ENCODE data around the gene PNPLA2. TPM values are rescaled to one million over a fixed set of nuclear protein-coding genes. Genes with fewer than 3 reads are reported as not detected.

Gene PNPLA2
- total RNA-seq, 1 donor from 2014 or later = 9.0 TPM

GRCh38 chr11:855330-855674 lies 36.6 kb downstream of the PNPLA2 start:
- TF ChIP-seq, protein P1, sequence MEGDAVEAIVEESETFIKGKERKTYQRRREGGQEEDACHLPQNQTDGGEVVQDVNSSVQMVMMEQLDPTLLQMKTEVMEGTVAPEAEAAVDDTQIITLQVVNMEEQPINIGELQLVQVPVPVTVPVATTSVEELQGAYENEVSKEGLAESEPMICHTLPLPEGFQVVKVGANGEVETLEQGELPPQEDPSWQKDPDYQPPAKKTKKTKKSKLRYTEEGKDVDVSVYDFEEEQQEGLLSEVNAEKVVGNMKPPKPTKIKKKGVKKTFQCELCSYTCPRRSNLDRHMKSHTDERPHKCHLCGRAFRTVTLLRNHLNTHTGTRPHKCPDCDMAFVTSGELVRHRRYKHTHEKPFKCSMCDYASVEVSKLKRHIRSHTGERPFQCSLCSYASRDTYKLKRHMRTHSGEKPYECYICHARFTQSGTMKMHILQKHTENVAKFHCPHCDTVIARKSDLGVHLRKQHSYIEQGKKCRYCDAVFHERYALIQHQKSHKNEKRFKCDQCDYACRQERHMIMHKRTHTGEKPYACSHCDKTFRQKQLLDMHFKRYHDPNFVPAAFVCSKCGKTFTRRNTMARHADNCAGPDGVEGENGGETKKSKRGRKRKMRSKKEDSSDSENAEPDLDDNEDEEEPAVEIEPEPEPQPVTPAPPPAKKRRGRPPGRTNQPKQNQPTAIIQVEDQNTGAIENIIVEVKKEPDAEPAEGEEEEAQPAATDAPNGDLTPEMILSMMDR (IDR thresholded peaks at IDR 0.05; ENCODE audit: insufficient read depth, low read length, severe bottlenecking) = no peak
- Histone ChIP-seq H3K36me3 (ENCODE audit: control insufficient read depth, insufficient read depth, low read length) (peaks cover 1% of the 10 kb centered on the region), H3K4me3 (ENCODE audit: low read depth, low read length) (no peak overlapping the region), H3K27me3 (ENCODE audit: control insufficient read depth, insufficient read depth, low read length) (no peaks in the 10 kb centered on the region)
- FAIRE-seq (no peak), DNase-seq (ENCODE audit: low read depth) (no peak)

GRCh38 chr11:855796-856195 lies 37.1 kb downstream of the PNPLA2 start:
- TF ChIP-seq, protein P1 (IDR thresholded peaks at IDR 0.05; ENCODE audit: insufficient read depth, low read length, severe bottlenecking) = no peak
- DNase-seq (ENCODE audit: low read depth) (no peak), FAIRE-seq (no peak)
- Histone ChIP-seq H3K27me3 (ENCODE audit: control insufficient read depth, insufficient read depth, low read length) (no peaks in the 10 kb centered on the region), H3K36me3 (ENCODE audit: control insufficient read depth, insufficient read depth, low read length) (peaks cover 1% of the 10 kb centered on the region), H3K4me3 (ENCODE audit: low read depth, low read length) (no peak overlapping the region)

DNA sequence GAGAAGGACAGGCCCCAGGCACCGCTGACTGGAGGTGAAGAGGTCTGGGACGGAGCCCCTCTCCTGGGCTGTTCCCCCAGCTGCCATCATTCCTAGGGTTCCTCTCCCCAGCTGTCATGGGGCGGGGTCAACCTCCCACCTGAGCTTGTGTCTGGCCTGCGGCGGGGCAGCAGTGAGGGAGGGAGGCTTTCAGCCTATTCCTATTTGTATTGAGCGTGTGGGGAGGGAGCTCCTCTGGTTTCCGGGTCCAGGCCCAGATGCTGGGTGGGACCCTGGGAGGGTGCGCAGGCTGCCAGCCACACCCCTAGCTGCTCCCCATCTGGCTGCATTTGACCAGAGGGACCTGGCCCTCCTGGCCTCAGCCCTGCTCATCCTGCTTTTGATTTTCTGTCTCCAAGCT lies 37.7 kb downstream of the PNPLA2 start:
- Histone ChIP-seq H3K36me3 (ENCODE audit: control insufficient read depth, insufficient read depth, low read length) (peaks cover 1% of the 10 kb centered on the region), H3K4me3 (ENCODE audit: low read depth, low read length) (no peak overlapping the region), H3K27me3 (ENCODE audit: control insufficient read depth, insufficient read depth, low read length) (no peaks in the 10 kb centered on the region)
- FAIRE-seq (no peak), DNase-seq (ENCODE audit: low read depth) (no peak)
- TF ChIP-seq, protein P1 (IDR thresholded peaks at IDR 0.05; ENCODE audit: insufficient read depth, low read length, severe bottlenecking) = no peak

GRCh38 chr11:858053-858761 lies 39.5 kb downstream of the PNPLA2 start:
- FAIRE-seq = no peak
- Histone ChIP-seq H3K36me3 (ENCODE audit: control insufficient read depth, insufficient read depth, low read length) (no peaks in the 10 kb centered on the region), H3K4me3 (ENCODE audit: low read depth, low read length) (no peak overlapping the region), H3K27me3 (ENCODE audit: control insufficient read depth, insufficient read depth, low read length) (no peaks in the 10 kb centered on the region)
- TF ChIP-seq, protein P1 (IDR thresholded peaks at IDR 0.05; ENCODE audit: insufficient read depth, low read length, severe bottlenecking) = no peak
- no peak for DNase-seq (ENCODE audit: low read depth)

DNA sequence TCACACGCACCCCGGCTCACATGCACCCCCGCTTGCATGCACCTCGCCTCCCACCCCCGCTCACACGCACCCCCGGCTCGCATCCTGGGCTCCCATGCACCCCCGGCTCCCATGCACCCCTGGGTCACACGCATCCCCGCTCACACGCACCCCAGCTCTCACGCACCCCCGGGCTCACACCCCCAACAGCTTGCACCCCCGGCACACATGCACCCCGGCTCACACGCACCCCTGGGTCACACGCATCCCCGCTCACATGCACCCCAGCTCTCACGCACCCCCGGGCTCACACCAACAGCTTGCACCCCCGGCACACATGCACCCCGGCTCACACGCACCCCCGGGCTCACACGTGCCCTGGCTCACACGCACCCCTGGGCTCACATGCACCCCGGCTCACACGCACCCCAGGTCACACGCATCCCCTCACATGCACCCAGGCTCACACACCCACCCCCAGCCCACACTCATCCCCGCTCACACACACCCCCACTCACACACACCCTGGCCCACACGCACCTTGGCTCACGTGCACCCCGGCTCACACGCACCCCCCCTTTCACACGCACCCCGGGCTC lies 40.1 kb downstream of the PNPLA2 start:
- no peak for FAIRE-seq

More for the DNA sequence above, 40.1 kb downstream of the PNPLA2 start:
- Histone ChIP-seq H3K4me3 (ENCODE audit: low read depth, low read length) (no peak overlapping the region), H3K27me3 (ENCODE audit: control insufficient read depth, insufficient read depth, low read length) (no peaks in the 10 kb centered on the region), H3K36me3 (ENCODE audit: control insufficient read depth, insufficient read depth, low read length) (no peaks in the 10 kb centered on the region)
- TF ChIP-seq, protein P1 (IDR thresholded peaks at IDR 0.05; ENCODE audit: insufficient read depth, low read length, severe bottlenecking) = no peak
- no peak for DNase-seq (ENCODE audit: low read depth)
